Loucy (cell line): ENCODE data around the gene RAB15.

Experiments
- H2AFZ ChIP-seq: fragments of 200-600 bp; sonication (generic); 2 replicates; pipeline ENCODE4 v1.6.0; 2016; ENCODE audit warnings: antibody characterized with exemption, mild to moderate bottlenecking, low read length, moderate library complexity
- H3F3A ChIP-seq: fragments of 200-600 bp; 2 replicates; pipeline ENCODE4 v1.6.0; 2016; ENCODE audit warnings: antibody characterized with exemption, low read depth, mild to moderate bottlenecking
- H3K27me3 ChIP-seq: fragments of 200-600 bp; sonication (generic); 2 replicates; pipeline ENCODE4 v1.6.1; 2014; ENCODE audit warnings: low read length, mild to moderate bottlenecking; ENCODE audit not compliant: insufficient read depth, poor library complexity, severe bottlenecking
- H3K36me3 ChIP-seq: fragments of 200-600 bp; sonication (generic); 2 replicates; pipeline ENCODE4 v1.6.1; 2016; ENCODE audit warnings: low read length; ENCODE audit not compliant: insufficient read depth
- H3K4me1 ChIP-seq: fragments of 200-600 bp; sonication (generic); 2 replicates; pipeline ENCODE4 v1.5.1; 2014; ENCODE audit warnings: low read length, mild to moderate bottlenecking; ENCODE audit not compliant: insufficient read depth, poor library complexity, severe bottlenecking
- H3K4me2 ChIP-seq: fragments of 200-600 bp; sonication (generic); 2 replicates; pipeline ENCODE4 v1.6.0; 2014; ENCODE audit warnings: antibody characterized with exemption, low read length, low read depth, mild to moderate bottlenecking; ENCODE audit not compliant: poor library complexity, severe bottlenecking
- H3K4me3 ChIP-seq: fragments of 200-600 bp; sonication (generic); 2 replicates; pipeline ENCODE4 v1.5.1; 2014; ENCODE audit warnings: low read length, mild to moderate bottlenecking, mixed read lengths; ENCODE audit not compliant: poor library complexity, severe bottlenecking
- H3K79me2 ChIP-seq: fragments of 200-600 bp; sonication (generic); 2 replicates; pipeline ENCODE4 v1.6.1; 2014; ENCODE audit warnings: low read length; ENCODE audit not compliant: insufficient read depth
- H3K9ac ChIP-seq: fragments of 200-600 bp; sonication (generic); 2 replicates; pipeline ENCODE4 v1.6.0; 2014; ENCODE audit warnings: mild to moderate bottlenecking, low read depth, low read length, moderate library complexity; ENCODE audit not compliant: poor library complexity, severe bottlenecking
- H3K9me2 ChIP-seq: fragments of 200-600 bp; sonication (generic); replicated peaks from 2 replicates; pipeline ENCODE4 v1.6.1; 2016; ENCODE audit warnings: low read depth, low read length, mixed read lengths
- H3K9me3 ChIP-seq: fragments of 200-600 bp; sonication (generic); 2 replicates; pipeline ENCODE4 v1.6.1; 2014; ENCODE audit warnings: mild to moderate bottlenecking, antibody characterized with exemption, low read length, low read depth; ENCODE audit not compliant: insufficient read depth
- H4K20me1 ChIP-seq: fragments of 200-600 bp; sonication (generic); 2 replicates; pipeline ENCODE4 v1.6.0; 2014; ENCODE audit warnings: antibody characterized with exemption, low read length, mild to moderate bottlenecking; ENCODE audit not compliant: insufficient read depth, poor library complexity, severe bottlenecking
- CTCF ChIP-seq: fragments of 200-600 bp; sonication (generic); conservative IDR thresholded peaks from 2 replicates; pipeline ENCODE4 v1.5.1; 2014; ENCODE audit warnings: mild to moderate bottlenecking, antibody characterized with exemption, low read length
- EZH2phosphoT487 ChIP-seq: fragments of 200-600 bp; IDR thresholded peaks from 2 replicates; pipeline ENCODE4 v1.6.1; 2018; ENCODE audit warnings: antibody characterized with exemption, mild to moderate bottlenecking, moderate library complexity, borderline replicate concordance

RAB15 gene

GRCh38 chr14:64955297-64955696 lies 16.8 kb downstream of the RAB15 start:
- H3K9me3 ChIP-seq: no peaks in the 10 kb centered on the region
- no peaks in the 10 kb centered on the region for H3F3A ChIP-seq
- H3K4me3 ChIP-seq: no peak overlapping the region
- H3K27me3 ChIP-seq: no peaks in the 10 kb centered on the region
- peaks cover 7% of the 10 kb centered on the region for H4K20me1 ChIP-seq
- H3K36me3 ChIP-seq: peaks cover 32% of the 10 kb centered on the region; the same call in 1 of the 2 replicates
- peaks cover 16% of the 10 kb centered on the region for H3K4me1 ChIP-seq
- TF ChIP-seq CTCF (no peak), EZH2phosphoT487 (no peak)
- H3K9me2 ChIP-seq: no peaks in the 10 kb centered on the region
- H3K9ac ChIP-seq: no peak overlapping the region
- no peak overlapping the region for H2AFZ ChIP-seq
- H3K4me2 ChIP-seq: no peak overlapping the region
- peaks cover 18% of the 10 kb centered on the region for H3K79me2 ChIP-seq

GRCh38 chr14:64954491-64955240 lies 17.5 kb downstream of the RAB15 start:
- Histone ChIP-seq H3K9me2 (no peaks in the 10 kb centered on the region), H3K27me3 (no peaks in the 10 kb centered on the region), H4K20me1 (peaks cover 5% of the 10 kb centered on the region), H3F3A (no peaks in the 10 kb centered on the region), H3K4me2 (no peak overlapping the region), H3K79me2 (peaks cover 12% of the 10 kb centered on the region; the same call in 1 of the 2 replicates), H3K4me3 (no peak overlapping the region), H3K4me1 (peaks cover 9% of the 10 kb centered on the region), H3K9me3 (no peaks in the 10 kb centered on the region), H3K36me3 (peaks cover 37% of the 10 kb centered on the region; the same call in 1 of the 2 replicates), H3K9ac (no peak overlapping the region), H2AFZ (no peak overlapping the region)
- no peak for TF ChIP-seq CTCF
- no peak for TF ChIP-seq EZH2phosphoT487

- H3K9ac ChIP-seq: no peak overlapping the region
- no peaks in the 10 kb centered on the region for H3K27me3 ChIP-seq
- peaks cover 2% of the 10 kb centered on the region; the same call in 1 of the 2 replicates for H3K79me2 ChIP-seq
- no peaks in the 10 kb centered on the region for H3K9me2 ChIP-seq
- peaks cover 43% of the 10 kb centered on the region; the same call in 1 of the 2 replicates for H3K36me3 ChIP-seq
- H4K20me1 ChIP-seq: no peaks in the 10 kb centered on the region
- H3K9me3 ChIP-seq: no peaks in the 10 kb centered on the region
- no peaks in the 10 kb centered on the region for H3F3A ChIP-seq
- no peak for TF ChIP-seq CTCF
- H3K4me3 ChIP-seq: no peak overlapping the region
- peaks cover 6% of the 10 kb centered on the region for H3K4me1 ChIP-seq
- no peak overlapping the region for H2AFZ ChIP-seq
- no peak overlapping the region for H3K4me2 ChIP-seq
Measured at GRCh38 chr14:64953661-64954060, 18.5 kb downstream of the RAB15 start.
